HG03558 (cell line): ENCODE results near the gene GPM6B.

Experiments
- ATAC-seq: cut with Tn5 transposase; IDR thresholded peaks from one replicate; pipeline ENCODE4 v1.9.1; 2021; ENCODE audit warnings: moderate number of reproducible peaks; ENCODE audit not compliant: unreplicated experiment; ENCODE audit errors: extremely low read depth

GPM6B gene

GRCh38 chrX:13816643-13817627 lies at the start of gene GPM6B:
Gene GPM6B (minus strand): TSS chrX:13817093. CDS start chrX:13816904, 189 bp downstream.
- no peak for ATAC-seq

- ATAC-seq: no peak
Measured at GRCh38 chrX:13864264-13864663, 47.4 kb upstream of the GPM6B start.

- no peak for ATAC-seq
Measured at GRCh38 chrX:13863324-13863723, 46.4 kb upstream of the GPM6B start.

GRCh38 chrX:13859724-13860123 lies 42.8 kb upstream of the GPM6B start:
- ATAC-seq: no peak

- ATAC-seq: no peak
Measured at GRCh38 chrX:13857804-13858203, 40.9 kb upstream of the GPM6B start.

- no peak for ATAC-seq
Measured at GRCh38 chrX:13855689-13856450, 39.0 kb upstream of the GPM6B start.

GRCh38 chrX:13854003-13854402 lies 37.1 kb upstream of the GPM6B start:
- ATAC-seq: no peak

- no peak for ATAC-seq
Measured at GRCh38 chrX:13852001-13852695, 35.3 kb upstream of the GPM6B start.

- no peak for ATAC-seq
Measured at GRCh38 chrX:13845721-13846378, 29.0 kb upstream of the GPM6B start.

GRCh38 chrX:13843150-13843721 lies 26.3 kb upstream of the GPM6B start:
- ATAC-seq: no peak

- no peak for ATAC-seq
Measured at GRCh38 chrX:13840121-13840520, 23.2 kb upstream of the GPM6B start.

GRCh38 chrX:13837290-13837745 lies 20.4 kb upstream of the GPM6B start:
- ATAC-seq: no peak

GRCh38 chrX:13836575-13836974 lies 19.7 kb upstream of the GPM6B start:
- ATAC-seq: no peak

GRCh38 chrX:13835825-13836224 lies 18.9 kb upstream of the GPM6B start:
- ATAC-seq: no peak

- ATAC-seq: no peak
Measured at GRCh38 chrX:13834355-13834754, 17.5 kb upstream of the GPM6B start.

- ATAC-seq: no peak
Measured at GRCh38 chrX:13829983-13830382, 13.1 kb upstream of the GPM6B start.

GRCh38 chrX:13828392-13828791 lies 11.5 kb upstream of the GPM6B start:
- no peak for ATAC-seq

GRCh38 chrX:13827298-13828090 lies 10.6 kb upstream of the GPM6B start:
- ATAC-seq: no peak

GRCh38 chrX:13826770-13827169 lies 9.9 kb upstream of the GPM6B start:
- no peak for ATAC-seq
